ENCODE measurements around the gene HSBP1L1. TPM values are rescaled to one million over a fixed set of nuclear protein-coding genes. Genes with fewer than 3 reads are reported as not detected.

Gene HSBP1L1
- total RNA-seq, 1 donor from 2014 or later, result 9.9 TPM

- H3K4me1 Mint-ChIP-seq (ENCODE audit: unreplicated experiment), result peaks cover 13% of the 10 kb centered on the region
- peak overlapping the region; percentile 45 for H3K4me3 Mint-ChIP-seq
- peak overlapping the region; percentile 21 for H3K27ac Mint-ChIP-seq
- no peak for TF ChIP-seq CTCF (conservative IDR thresholded peaks at IDR 0.05)
- no peaks in the 10 kb centered on the region for H3K36me3 Mint-ChIP-seq
- DNase-seq (ENCODE audit: extremely low spot score, unreplicated experiment), result peak; percentile 60
- H3K27me3 Mint-ChIP-seq, result no peaks in the 10 kb centered on the region
- H3K9me3 Mint-ChIP-seq, result no peaks in the 10 kb centered on the region
Measured at GRCh38 chr18:79952456-79952995, 11.9 kb upstream of the HSBP1L1 start.

- Mint-ChIP-seq H3K27ac (peak overlapping the region; percentile 21), H3K27me3 (no peaks in the 10 kb centered on the region), H3K36me3 (no peaks in the 10 kb centered on the region), H3K4me1 (ENCODE audit: unreplicated experiment) (peaks cover 13% of the 10 kb centered on the region), H3K9me3 (no peaks in the 10 kb centered on the region), H3K4me3 (peak overlapping the region; percentile 70)
- no peak for TF ChIP-seq CTCF (conservative IDR thresholded peaks at IDR 0.05)
- DNase-seq (ENCODE audit: extremely low spot score, unreplicated experiment), result peak; percentile 66
Measured at GRCh38 chr18:79952996-79953559, 11.4 kb upstream of the HSBP1L1 start.

GRCh38 chr18:79953971-79954651 lies 10.3 kb upstream of the HSBP1L1 start:
- Mint-ChIP-seq H3K27me3 (no peaks in the 10 kb centered on the region), H3K27ac (peak overlapping the region; percentile 70), H3K4me3 (peak overlapping the region; percentile 39), H3K36me3 (no peaks in the 10 kb centered on the region), H3K9me3 (no peaks in the 10 kb centered on the region), H3K4me1 (ENCODE audit: unreplicated experiment) (peaks cover 10% of the 10 kb centered on the region)
- peak; percentile 39 for DNase-seq (ENCODE audit: extremely low spot score, unreplicated experiment)
- TF ChIP-seq CTCF (conservative IDR thresholded peaks at IDR 0.05), result no peak

- TF ChIP-seq CTCF (conservative IDR thresholded peaks at IDR 0.05), result no peak
- DNase-seq (ENCODE audit: extremely low spot score, unreplicated experiment), result peak; percentile 40
- Mint-ChIP-seq H3K27me3 (no peaks in the 10 kb centered on the region), H3K36me3 (no peaks in the 10 kb centered on the region), H3K4me1 (ENCODE audit: unreplicated experiment) (peaks cover 9% of the 10 kb centered on the region), H3K9me3 (no peaks in the 10 kb centered on the region), H3K4me3 (no peak overlapping the region), H3K27ac (peak overlapping the region; percentile 11)
Measured at GRCh38 chr18:79954791-79955190, 9.7 kb upstream of the HSBP1L1 start.

- Mint-ChIP-seq H3K27ac (peak overlapping the region; percentile 67), H3K4me3 (peak overlapping the region; percentile 27), H3K36me3 (no peaks in the 10 kb centered on the region), H3K9me3 (no peaks in the 10 kb centered on the region), H3K4me1 (ENCODE audit: unreplicated experiment) (peaks cover 11% of the 10 kb centered on the region), H3K27me3 (no peaks in the 10 kb centered on the region)
- TF ChIP-seq CTCF (conservative IDR thresholded peaks at IDR 0.05), result no peak
- DNase-seq (ENCODE audit: extremely low spot score, unreplicated experiment), result no peak
Measured at GRCh38 chr18:79955302-79956075, 9.0 kb upstream of the HSBP1L1 start.
